ENCODE measurements around the gene PROC. TPM values are rescaled to one million over a fixed set of nuclear protein-coding genes. Genes with fewer than 3 reads are reported as not detected.
A peak's percentile ranks its signal among the peaks of the same experiment; 100 is the strongest.

The PROC gene
- total RNA-seq, 2 experiments from 2014 or later = not detected

GRCh38 chr2:127416506-127417001, 1.7 kb upstream of the PROC start:
- peak; percentile 15 for DNase-seq
- no peak overlapping the region for H3K27ac Mint-ChIP-seq
- H3K4me1 Mint-ChIP-seq = peaks cover 21% of the 10 kb centered on the region
- peak overlapping the region; percentile 74 for H3K4me3 Mint-ChIP-seq
- no peaks in the 10 kb centered on the region for H3K36me3 Mint-ChIP-seq
- H3K27me3 Mint-ChIP-seq = peaks cover 31% of the 10 kb centered on the region
- peaks cover 3% of the 10 kb centered on the region for H3K9me3 Mint-ChIP-seq

- DNase-seq = no peak
- Mint-ChIP-seq H3K27ac (no peak overlapping the region), H3K36me3 (no peaks in the 10 kb centered on the region), H3K4me3 (no peak overlapping the region), H3K4me1 (peaks cover 16% of the 10 kb centered on the region), H3K9me3 (peaks cover 3% of the 10 kb centered on the region), H3K27me3 (peaks cover 39% of the 10 kb centered on the region)
Observed at GRCh38 chr2:127417406-127417805, 821 bp upstream of the PROC start.

GRCh38 chr2:127419112-127419430, 844 bp downstream of the PROC start:
- no peak for DNase-seq
- peaks cover 18% of the 10 kb centered on the region for H3K4me1 Mint-ChIP-seq
- no peak overlapping the region for H3K27ac Mint-ChIP-seq
- H3K36me3 Mint-ChIP-seq = no peaks in the 10 kb centered on the region
- peaks cover 41% of the 10 kb centered on the region for H3K27me3 Mint-ChIP-seq
- H3K4me3 Mint-ChIP-seq = no peak overlapping the region
- no peaks in the 10 kb centered on the region for H3K9me3 Mint-ChIP-seq

- Mint-ChIP-seq H3K4me1 (peaks cover 18% of the 10 kb centered on the region), H3K4me3 (no peak overlapping the region), H3K27ac (no peak overlapping the region), H3K9me3 (no peaks in the 10 kb centered on the region), H3K27me3 (peaks cover 42% of the 10 kb centered on the region), H3K36me3 (no peaks in the 10 kb centered on the region)
- DNase-seq = no peak
Observed at GRCh38 chr2:127419448-127420038, 1.3 kb downstream of the PROC start.

GRCh38 chr2:127420039-127420864, 2.0 kb downstream of the PROC start:
- H3K4me1 Mint-ChIP-seq = peaks cover 18% of the 10 kb centered on the region
- H3K4me3 Mint-ChIP-seq = no peak overlapping the region
- no peak for DNase-seq
- no peaks in the 10 kb centered on the region for H3K9me3 Mint-ChIP-seq
- no peaks in the 10 kb centered on the region for H3K36me3 Mint-ChIP-seq
- H3K27ac Mint-ChIP-seq = no peak overlapping the region
- peaks cover 48% of the 10 kb centered on the region for H3K27me3 Mint-ChIP-seq

GRCh38 chr2:127421116-127421800, 3.0 kb downstream of the PROC start:
- DNase-seq = no peak
- peaks cover 12% of the 10 kb centered on the region for H3K4me1 Mint-ChIP-seq
- no peak overlapping the region for H3K27ac Mint-ChIP-seq
- no peak overlapping the region for H3K4me3 Mint-ChIP-seq
- no peaks in the 10 kb centered on the region for H3K9me3 Mint-ChIP-seq
- peaks cover 55% of the 10 kb centered on the region for H3K27me3 Mint-ChIP-seq
- H3K36me3 Mint-ChIP-seq = no peaks in the 10 kb centered on the region

GRCh38 chr2:127421871-127422558, 3.8 kb downstream of the PROC start:
- DNase-seq = no peak
- Mint-ChIP-seq H3K27ac (no peak overlapping the region), H3K4me1 (peaks cover 5% of the 10 kb centered on the region), H3K4me3 (no peak overlapping the region), H3K36me3 (no peaks in the 10 kb centered on the region), H3K9me3 (no peaks in the 10 kb centered on the region), H3K27me3 (peaks cover 55% of the 10 kb centered on the region)

- Mint-ChIP-seq H3K27ac (no peak overlapping the region), H3K4me1 (peaks cover 5% of the 10 kb centered on the region), H3K4me3 (peak overlapping the region; percentile 61), H3K9me3 (no peaks in the 10 kb centered on the region), H3K27me3 (peaks cover 51% of the 10 kb centered on the region), H3K36me3 (no peaks in the 10 kb centered on the region)
- DNase-seq = peak; percentile 24
Observed at GRCh38 chr2:127422559-127423477, 4.6 kb downstream of the PROC start.

GRCh38 chr2:127423478-127423843, 5.2 kb downstream of the PROC start:
- peaks cover 51% of the 10 kb centered on the region for H3K27me3 Mint-ChIP-seq
- DNase-seq = no peak
- H3K27ac Mint-ChIP-seq = no peak overlapping the region
- peaks cover 5% of the 10 kb centered on the region for H3K4me1 Mint-ChIP-seq
- H3K9me3 Mint-ChIP-seq = no peaks in the 10 kb centered on the region
- peak overlapping the region; percentile 44 for H3K4me3 Mint-ChIP-seq
- no peaks in the 10 kb centered on the region for H3K36me3 Mint-ChIP-seq

- Mint-ChIP-seq H3K36me3 (no peaks in the 10 kb centered on the region), H3K27me3 (peaks cover 51% of the 10 kb centered on the region), H3K9me3 (no peaks in the 10 kb centered on the region), H3K4me1 (peaks cover 5% of the 10 kb centered on the region), H3K27ac (no peak overlapping the region), H3K4me3 (peak overlapping the region; percentile 44)
- DNase-seq = no peak
Observed at GRCh38 chr2:127423880-127424279, 5.7 kb downstream of the PROC start.

GRCh38 chr2:127424598-127425520, 6.6 kb downstream of the PROC start:
- H3K27ac Mint-ChIP-seq = no peak overlapping the region

GRCh38 chr2:127425540-127426490, 7.6 kb downstream of the PROC start:
- no peak overlapping the region for H3K27ac Mint-ChIP-seq
- H3K9me3 Mint-ChIP-seq = no peaks in the 10 kb centered on the region
- DNase-seq = no peak
- no peaks in the 10 kb centered on the region for H3K36me3 Mint-ChIP-seq
- peaks cover 47% of the 10 kb centered on the region for H3K27me3 Mint-ChIP-seq
- no peak overlapping the region for H3K4me3 Mint-ChIP-seq
- H3K4me1 Mint-ChIP-seq = peaks cover 5% of the 10 kb centered on the region

More at GRCh38 chr2:127424598-127425520, 6.6 kb downstream of the PROC start:
- Mint-ChIP-seq H3K27me3 (peaks cover 51% of the 10 kb centered on the region), H3K4me1 (peaks cover 5% of the 10 kb centered on the region), H3K4me3 (no peak overlapping the region), H3K36me3 (no peaks in the 10 kb centered on the region), H3K9me3 (no peaks in the 10 kb centered on the region)
- DNase-seq = no peak

Measured in activated naive CD8-positive, alpha-beta T cell treated with anti-CD3 and anti-CD28 coated beads for 36 hours (primary cell).